HEK293 (cell line): ENCODE results near the gene NCEH1.

Source experiments
- CTCF ChIA-PET: fragments of 350-600 bp; formaldehyde crosslinking; extraction: SDS; loops from one replicate; lab custom pipeline; 2021; ENCODE audit warnings: antibody characterized with exemption; lab: Yijun Ruan, JAX
- POLR2A ChIA-PET: fragments of 300-600 bp; formaldehyde crosslinking; extraction: SDS; loops from one replicate; lab custom pipeline; 2020; ENCODE audit warnings: antibody characterized with exemption, inconsistent platforms; lab: Yijun Ruan, JAX
- H3K27ac ChIP-seq: fragments of 200-500 bp; sonication (Bioruptor generic); 2 replicates; pipeline ENCODE4 v1.5.1; 2014; ENCODE audit warnings: low read depth, low read length, control low read depth, inconsistent platforms; ENCODE audit errors: extremely low read depth
- H3K36me3 ChIP-seq, 2 experiments: fragments of 200-500 bp in 1 of 2; sonication (Bioruptor generic) in 1 of 2; 1 replicate in 1 of 2; 2 replicates in 1 of 2; pipeline ENCODE4 v1.5.1; 2014 to 2017; ENCODE audit warnings: inconsistent platforms in 2 of 2, low read length in 2 of 2; ENCODE audit not compliant: control insufficient read depth in 2 of 2, insufficient read depth in 1 of 2
- H3K4me1 ChIP-seq: fragments of 200-500 bp; sonication (Bioruptor generic); 2 replicates; pipeline ENCODE4 v1.5.1; 2014; ENCODE audit warnings: mild to moderate bottlenecking, low read length, inconsistent platforms; ENCODE audit not compliant: control insufficient read depth, insufficient read depth
- H3K4me3 ChIP-seq: 2 replicates; pipeline ENCODE4 v1.5.1; 2011; ENCODE audit warnings: low read depth, mild to moderate bottlenecking, control low read depth, low read length, moderate library complexity
- H3K9me3 ChIP-seq: fragments of 200-500 bp; sonication (Bioruptor generic); 2 replicates; pipeline ENCODE4 v1.5.1; 2014; ENCODE audit warnings: low read depth, low read length, inconsistent platforms; ENCODE audit not compliant: control insufficient read depth, insufficient read depth
- HOXC10 ChIP-seq: sonication (generic); formaldehyde crosslinking; IDR thresholded peaks from 2 replicates; pipeline ENCODE4 v1.8.1; 2023; ENCODE audit warnings: mild to moderate bottlenecking, missing genetic modification reagents
- MYNN ChIP-seq: fragments of 450-650 bp; formaldehyde crosslinking; IDR thresholded peaks from 2 replicates; pipeline ENCODE4 v1.5.1; 2016; ENCODE audit warnings: missing biosample characterization, missing genetic modification characterization, borderline replicate concordance
- MZF1 ChIP-seq: fragments of 450-650 bp; formaldehyde crosslinking; IDR thresholded peaks from 2 replicates; pipeline ENCODE4 v1.5.1; 2017; ENCODE audit warnings: missing biosample characterization, missing genetic modification characterization, borderline replicate concordance
- ZBTB7A ChIP-seq: fragments of 450-650 bp; formaldehyde crosslinking; IDR thresholded peaks from 2 replicates; pipeline ENCODE4 v1.5.1; 2016; ENCODE audit warnings: low read depth, missing biosample characterization, missing genetic modification characterization
- ZNF10 ChIP-seq: fragments of 450-650 bp; formaldehyde crosslinking; IDR thresholded peaks from 2 replicates; pipeline ENCODE4 v1.5.1; 2017; ENCODE audit warnings: missing biosample characterization, missing genetic modification characterization
- ZNF2 ChIP-seq: fragments of 450-650 bp; formaldehyde crosslinking; IDR thresholded peaks from 2 replicates; pipeline ENCODE4 v1.5.1; 2016; ENCODE audit warnings: missing biosample characterization, missing genetic modification characterization
- ZNF37A ChIP-seq: fragments of 450-650 bp; IDR thresholded peaks from 2 replicates; pipeline ENCODE4 v1.5.1; 2018; ENCODE audit warnings: missing biosample characterization, missing genetic modification characterization
- ZNF529 ChIP-seq: fragments of 450-650 bp; formaldehyde crosslinking; IDR thresholded peaks from 2 replicates; pipeline ENCODE4 v1.5.1; 2017; ENCODE audit warnings: missing genetic modification characterization, missing biosample characterization; ENCODE audit not compliant: insufficient replicate concordance
- ZNF544 ChIP-seq: fragments of 450-650 bp; formaldehyde crosslinking; IDR thresholded peaks from 2 replicates; pipeline ENCODE4 v1.5.0; 2017; ENCODE audit warnings: missing biosample characterization, missing genetic modification characterization
- ZNF549 ChIP-seq: fragments of 450-650 bp; IDR thresholded peaks from 2 replicates; pipeline ENCODE4 v1.5.1; 2018; ENCODE audit warnings: missing biosample characterization, missing genetic modification characterization, mild to moderate bottlenecking, inconsistent platforms, moderate library complexity
- ZNF560 ChIP-seq: fragments of 450-650 bp; formaldehyde crosslinking; IDR thresholded peaks from 2 replicates; pipeline ENCODE4 v1.5.1; 2017; ENCODE audit warnings: missing biosample characterization, missing genetic modification characterization, borderline replicate concordance
- ZNF571 ChIP-seq: fragments of 450-650 bp; formaldehyde crosslinking; IDR thresholded peaks from 2 replicates; pipeline ENCODE4 v1.5.0; 2017; ENCODE audit warnings: missing biosample characterization, missing genetic modification characterization
- TF ChIP-seq, protein P1 (sequence below): fragments of 450-650 bp; formaldehyde crosslinking; conservative IDR thresholded peaks from 2 replicates; pipeline ENCODE4 v1.5.1; 2016; ENCODE audit warnings: low read depth, missing biosample characterization, missing genetic modification characterization
- TF ChIP-seq, protein P2 (sequence below): fragments of 450-650 bp; formaldehyde crosslinking; conservative IDR thresholded peaks from 2 replicates; pipeline ENCODE4 v1.5.1; 2016; ENCODE audit warnings: low read depth, missing biosample characterization, missing genetic modification characterization
- TF ChIP-seq, protein P3 (sequence below): fragments of 450-650 bp; formaldehyde crosslinking; IDR thresholded peaks from 2 replicates; pipeline ENCODE4 v1.5.1; 2016; ENCODE audit warnings: missing biosample characterization, missing genetic modification characterization
- TF ChIP-seq, protein P4 (sequence below): fragments of 450-650 bp; formaldehyde crosslinking; IDR thresholded peaks from 2 replicates; pipeline ENCODE4 v1.5.1; 2016; ENCODE audit warnings: missing biosample characterization, missing genetic modification characterization

Gene NCEH1

DNA sequence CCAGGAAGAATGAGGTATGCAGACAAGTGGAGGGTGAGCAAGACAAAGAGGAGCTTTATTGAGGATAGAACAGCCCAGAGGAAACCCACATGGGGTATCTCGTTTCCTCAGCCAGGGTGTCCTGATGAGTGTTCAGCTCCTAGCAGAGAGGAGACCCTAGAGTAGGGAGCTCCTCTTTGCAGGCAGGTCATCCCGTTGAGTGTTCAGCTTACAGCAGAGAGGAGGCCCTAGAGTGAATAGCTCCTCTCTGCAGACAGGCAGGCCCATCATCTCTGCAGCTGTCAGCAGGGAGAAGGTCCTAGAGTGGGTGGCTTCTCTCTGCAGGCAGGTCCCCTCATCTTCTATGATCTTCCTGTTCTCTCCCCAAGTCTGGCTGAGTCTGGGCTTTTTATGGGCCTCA lies 97.0 kb downstream of the NCEH1 start:
- Histone ChIP-seq H3K4me3 (no peak overlapping the region), H3K4me1 (no peaks in the 10 kb centered on the region), H3K9me3 (no peaks in the 10 kb centered on the region), H3K27ac (no peak overlapping the region), H3K36me3 (no peaks in the 10 kb centered on the region)
- ChIA-PET CTCF (no interaction called here), POLR2A (no interaction called here)
- TF ChIP-seq ZNF549 (tag by site-specific recombination) (no peak), ZNF2 (tag by site-specific recombination) (no peak), MZF1 (tag by site-specific recombination) (no peak), ZNF10 (tag by site-specific recombination) (no peak), ZNF560 (tag by site-specific recombination) (no peak), ZNF37A (tag by site-specific recombination) (no peak)
- TF ChIP-seq, protein P1, sequence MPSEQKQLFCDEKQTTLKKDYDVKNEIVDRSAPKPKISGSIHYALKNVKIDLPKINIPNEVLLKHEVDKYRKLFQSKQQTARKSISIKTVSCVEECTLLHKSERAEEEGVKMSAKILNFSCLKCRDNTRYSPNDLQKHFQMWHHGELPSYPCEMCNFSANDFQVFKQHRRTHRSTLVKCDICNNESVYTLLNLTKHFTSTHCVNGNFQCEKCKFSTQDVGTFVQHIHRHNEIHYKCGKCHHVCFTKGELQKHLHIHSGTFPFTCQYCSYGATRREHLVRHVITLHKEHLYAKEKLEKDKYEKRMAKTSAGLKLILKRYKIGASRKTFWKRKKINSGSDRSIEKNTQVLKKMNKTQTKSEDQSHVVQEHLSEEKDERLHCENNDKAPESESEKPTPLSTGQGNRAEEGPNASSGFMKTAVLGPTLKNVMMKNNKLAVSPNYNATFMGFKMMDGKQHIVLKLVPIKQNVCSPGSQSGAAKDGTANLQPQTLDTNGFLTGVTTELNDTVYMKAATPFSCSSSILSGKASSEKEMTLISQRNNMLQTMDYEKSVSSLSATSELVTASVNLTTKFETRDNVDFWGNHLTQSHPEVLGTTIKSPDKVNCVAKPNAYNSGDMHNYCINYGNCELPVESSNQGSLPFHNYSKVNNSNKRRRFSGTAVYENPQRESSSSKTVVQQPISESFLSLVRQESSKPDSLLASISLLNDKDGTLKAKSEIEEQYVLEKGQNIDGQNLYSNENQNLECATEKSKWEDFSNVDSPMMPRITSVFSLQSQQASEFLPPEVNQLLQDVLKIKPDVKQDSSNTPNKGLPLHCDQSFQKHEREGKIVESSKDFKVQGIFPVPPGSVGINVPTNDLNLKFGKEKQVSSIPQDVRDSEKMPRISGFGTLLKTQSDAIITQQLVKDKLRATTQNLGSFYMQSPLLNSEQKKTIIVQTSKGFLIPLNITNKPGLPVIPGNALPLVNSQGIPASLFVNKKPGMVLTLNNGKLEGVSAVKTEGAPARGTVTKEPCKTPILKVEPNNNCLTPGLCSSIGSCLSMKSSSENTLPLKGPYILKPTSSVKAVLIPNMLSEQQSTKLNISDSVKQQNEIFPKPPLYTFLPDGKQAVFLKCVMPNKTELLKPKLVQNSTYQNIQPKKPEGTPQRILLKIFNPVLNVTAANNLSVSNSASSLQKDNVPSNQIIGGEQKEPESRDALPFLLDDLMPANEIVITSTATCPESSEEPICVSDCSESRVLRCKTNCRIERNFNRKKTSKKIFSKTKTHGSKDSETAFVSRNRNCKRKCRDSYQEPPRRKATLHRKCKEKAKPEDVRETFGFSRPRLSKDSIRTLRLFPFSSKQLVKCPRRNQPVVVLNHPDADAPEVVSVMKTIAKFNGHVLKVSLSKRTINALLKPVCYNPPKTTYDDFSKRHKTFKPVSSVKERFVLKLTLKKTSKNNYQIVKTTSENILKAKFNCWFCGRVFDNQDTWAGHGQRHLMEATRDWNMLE (tag by site-specific recombination): no peak
- TF ChIP-seq, protein P2, sequence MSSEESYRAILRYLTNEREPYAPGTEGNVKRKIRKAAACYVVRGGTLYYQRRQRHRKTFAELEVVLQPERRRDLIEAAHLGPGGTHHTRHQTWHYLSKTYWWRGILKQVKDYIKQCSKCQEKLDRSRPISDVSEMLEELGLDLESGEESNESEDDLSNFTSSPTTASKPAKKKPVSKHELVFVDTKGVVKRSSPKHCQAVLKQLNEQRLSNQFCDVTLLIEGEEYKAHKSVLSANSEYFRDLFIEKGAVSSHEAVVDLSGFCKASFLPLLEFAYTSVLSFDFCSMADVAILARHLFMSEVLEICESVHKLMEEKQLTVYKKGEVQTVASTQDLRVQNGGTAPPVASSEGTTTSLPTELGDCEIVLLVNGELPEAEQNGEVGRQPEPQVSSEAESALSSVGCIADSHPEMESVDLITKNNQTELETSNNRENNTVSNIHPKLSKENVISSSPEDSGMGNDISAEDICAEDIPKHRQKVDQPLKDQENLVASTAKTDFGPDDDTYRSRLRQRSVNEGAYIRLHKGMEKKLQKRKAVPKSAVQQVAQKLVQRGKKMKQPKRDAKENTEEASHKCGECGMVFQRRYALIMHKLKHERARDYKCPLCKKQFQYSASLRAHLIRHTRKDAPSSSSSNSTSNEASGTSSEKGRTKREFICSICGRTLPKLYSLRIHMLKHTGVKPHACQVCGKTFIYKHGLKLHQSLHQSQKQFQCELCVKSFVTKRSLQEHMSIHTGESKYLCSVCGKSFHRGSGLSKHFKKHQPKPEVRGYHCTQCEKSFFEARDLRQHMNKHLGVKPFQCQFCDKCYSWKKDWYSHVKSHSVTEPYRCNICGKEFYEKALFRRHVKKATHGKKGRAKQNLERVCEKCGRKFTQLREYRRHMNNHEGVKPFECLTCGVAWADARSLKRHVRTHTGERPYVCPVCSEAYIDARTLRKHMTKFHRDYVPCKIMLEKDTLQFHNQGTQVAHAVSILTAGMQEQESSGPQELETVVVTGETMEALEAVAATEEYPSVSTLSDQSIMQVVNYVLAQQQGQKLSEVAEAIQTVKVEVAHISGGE: no peak

DNA sequence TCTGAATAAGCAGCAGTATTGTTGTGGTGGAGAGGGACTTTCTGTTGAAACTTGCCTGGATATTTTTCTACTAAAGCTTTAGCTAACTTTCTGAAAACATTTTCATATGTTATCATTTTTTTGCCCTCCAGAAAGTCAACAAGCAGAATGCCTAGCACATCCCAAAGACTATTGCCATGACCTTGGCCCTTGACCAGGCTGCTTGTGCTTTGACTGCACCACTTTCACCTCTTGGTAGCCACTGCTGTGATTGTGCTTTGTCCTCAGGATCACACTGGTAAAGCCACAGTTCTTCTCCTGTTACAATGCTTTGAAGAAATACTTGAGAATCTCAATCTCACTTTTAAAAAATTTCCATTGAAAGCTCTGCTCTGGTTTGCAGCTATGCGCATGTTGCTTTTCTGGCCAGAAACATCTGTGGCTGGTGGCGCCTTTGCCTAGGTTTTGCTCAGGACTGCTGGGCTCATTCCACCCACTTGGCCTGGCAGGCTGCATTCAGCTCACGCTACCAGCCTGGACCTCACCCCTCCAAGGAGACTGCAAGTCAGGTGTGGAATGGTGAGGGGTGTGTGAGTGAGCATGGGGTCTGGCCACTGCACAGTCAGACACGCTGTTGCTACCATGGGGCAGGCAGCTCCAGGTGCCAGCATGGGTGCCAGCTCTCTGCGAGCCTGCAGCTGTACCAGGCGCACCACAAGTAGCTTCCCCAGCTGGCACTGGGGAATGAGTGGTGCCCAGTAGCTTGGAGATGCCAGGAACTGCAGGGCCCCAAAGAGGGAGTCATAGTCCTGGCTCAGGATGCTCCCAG lies 97.8 kb downstream of the NCEH1 start:
- Histone ChIP-seq H3K36me3 (no peaks in the 10 kb centered on the region), H3K4me3 (no peak overlapping the region), H3K27ac (no peak overlapping the region), H3K9me3 (no peaks in the 10 kb centered on the region), H3K4me1 (no peaks in the 10 kb centered on the region)
- ChIA-PET POLR2A (no interaction called here), CTCF (interaction anchor here (1.6 kb wide), 1 partner anchor 8 kb away, joined by 6 read pairs; no protein-coding TSS in a partner anchor)
- TF ChIP-seq ZNF571 (tag by site-specific recombination) (no peak), ZBTB7A (tag by site-specific recombination) (no peak), ZNF529 (no peak), ZNF544 (tag by site-specific recombination) (no peak)

DNA sequence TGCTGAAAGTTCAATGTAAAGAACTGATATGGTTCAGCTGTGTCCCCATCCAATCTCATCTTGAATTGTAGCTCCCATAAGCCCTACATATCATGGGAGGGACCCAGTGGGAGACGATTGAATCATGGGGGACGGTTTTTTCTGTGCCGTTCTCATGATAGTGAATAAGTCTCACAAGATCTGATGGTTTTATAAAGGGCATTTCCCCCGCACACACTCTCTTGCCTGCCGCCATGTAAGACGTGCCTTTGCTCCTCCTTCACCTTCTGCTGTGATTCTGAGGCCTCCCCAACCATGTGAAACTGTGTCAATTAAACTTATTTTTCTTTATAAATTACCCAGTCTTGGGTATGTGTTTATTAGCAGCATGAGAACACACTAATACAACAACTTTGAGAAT lies 101.1 kb downstream of the NCEH1 start:
- H3K4me3 ChIP-seq: no peak overlapping the region
- no peaks in the 10 kb centered on the region for H3K9me3 ChIP-seq
- POLR2A ChIA-PET: no interaction called here
- no peaks in the 10 kb centered on the region for H3K36me3 ChIP-seq
- no peaks in the 10 kb centered on the region for H3K4me1 ChIP-seq
- CTCF ChIA-PET: interaction anchor here (0.9 kb wide), 1 partner anchor 132 kb away, joined by 3 read pairs; no protein-coding TSS in a partner anchor
- no peak overlapping the region for H3K27ac ChIP-seq
- TF ChIP-seq, protein P3, sequence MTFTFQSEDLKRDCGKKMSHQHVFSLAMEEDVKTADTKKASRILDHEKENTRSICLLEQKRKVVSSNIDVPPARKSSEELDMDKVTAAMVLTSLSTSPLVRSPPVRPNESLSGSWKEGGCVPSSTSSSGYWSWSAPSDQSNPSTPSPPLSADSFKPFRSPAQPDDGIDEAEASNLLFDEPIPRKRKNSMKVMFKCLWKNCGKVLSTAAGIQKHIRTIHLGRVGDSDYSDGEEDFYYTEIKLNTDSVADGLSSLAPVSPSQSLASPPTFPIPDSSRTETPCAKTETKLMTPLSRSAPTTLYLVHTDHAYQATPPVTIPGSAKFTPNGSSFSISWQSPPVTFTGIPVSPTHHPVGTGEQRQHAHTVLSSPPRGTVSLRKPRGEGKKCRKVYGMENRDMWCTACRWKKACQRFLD (tag by site-specific recombination): no peak
- TF ChIP-seq HOXC10 (CRISPR knock-in tag) (no peak), MYNN (tag by site-specific recombination) (no peak)
- TF ChIP-seq, protein P4, sequence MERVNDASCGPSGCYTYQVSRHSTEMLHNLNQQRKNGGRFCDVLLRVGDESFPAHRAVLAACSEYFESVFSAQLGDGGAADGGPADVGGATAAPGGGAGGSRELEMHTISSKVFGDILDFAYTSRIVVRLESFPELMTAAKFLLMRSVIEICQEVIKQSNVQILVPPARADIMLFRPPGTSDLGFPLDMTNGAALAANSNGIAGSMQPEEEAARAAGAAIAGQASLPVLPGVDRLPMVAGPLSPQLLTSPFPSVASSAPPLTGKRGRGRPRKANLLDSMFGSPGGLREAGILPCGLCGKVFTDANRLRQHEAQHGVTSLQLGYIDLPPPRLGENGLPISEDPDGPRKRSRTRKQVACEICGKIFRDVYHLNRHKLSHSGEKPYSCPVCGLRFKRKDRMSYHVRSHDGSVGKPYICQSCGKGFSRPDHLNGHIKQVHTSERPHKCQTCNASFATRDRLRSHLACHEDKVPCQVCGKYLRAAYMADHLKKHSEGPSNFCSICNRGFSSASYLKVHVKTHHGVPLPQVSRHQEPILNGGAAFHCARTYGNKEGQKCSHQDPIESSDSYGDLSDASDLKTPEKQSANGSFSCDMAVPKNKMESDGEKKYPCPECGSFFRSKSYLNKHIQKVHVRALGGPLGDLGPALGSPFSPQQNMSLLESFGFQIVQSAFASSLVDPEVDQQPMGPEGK (tag by site-specific recombination): no peak
